Psoas muscle (tissue), 8 donors: ENCODE data around the gene RPP14. TPM values are rescaled to one million over a fixed set of nuclear protein-coding genes. Genes with fewer than 3 reads are reported as not detected.

Experiments used
- ATAC-seq, 4 donors: fragments of 200-7000 bp; cut with Tn5 transposase; one replicate each; pipeline ENCODE4 v1.9.1; 2020; ENCODE audit warnings: moderate library complexity in 3 of 4, mild to moderate bottlenecking in 2 of 4
- DNase-seq, 2 donors: peaks; one replicate each; pipeline ENCODE4 v3.0.0-alpha.2; 2020
- H3K27ac ChIP-seq: fragments of 200-600 bp; one replicate; pipeline ENCODE4 v1.8.0; 2022
- H3K27me3 ChIP-seq, 3 donors: fragments of 200-600 bp in 1 of 3; one replicate each; pipeline versions ENCODE4 v1.6.1 to v1.8.0; 2013 to 2022; ENCODE audit warnings: low read length in 2 of 3, mild to moderate bottlenecking in 2 of 3, moderate library complexity in 1 of 3; ENCODE audit not compliant: insufficient read depth in 3 of 3
- H3K36me3 ChIP-seq, 2 donors: fragments of 200-600 bp in 1 of 2; one replicate each; pipeline versions ENCODE4 v1.6.1 to v1.8.0; 2013 to 2022; ENCODE audit warnings: low read depth in 1 of 2, mild to moderate bottlenecking in 1 of 2, moderate library complexity in 1 of 2; ENCODE audit not compliant: insufficient read depth in 1 of 2
- H3K4me1 ChIP-seq: fragments of 200-600 bp; one replicate; pipeline ENCODE4 v1.8.0; 2022
- H3K4me3 ChIP-seq: fragments of 200-600 bp; one replicate; pipeline ENCODE4 v1.8.0; 2022; ENCODE audit warnings: mild to moderate bottlenecking
- H3K9me3 ChIP-seq: fragments of 200-600 bp; one replicate; pipeline ENCODE4 v1.8.0; 2022
- CTCF ChIP-seq: fragments of 200-600 bp; IDR thresholded peaks from one replicate; pipeline ENCODE4 v1.8.0; 2022; ENCODE audit warnings: antibody characterized with exemption
- WGBS, 3 donors: extraction: QIAGEN DNeasy Blood & Tissue Kit; methylation state at CpG; one replicate each; pipeline versions ENCODE4 v1.1.6 to v1.1.7; 2013; 5-methylcytosine and 5-hydroxymethylcytosine counted together
- intact Hi-C, 2 donors: fragments of 100-400 bp; cut with DNase I; formaldehyde crosslinking; loops; one replicate each; pipeline versions ENCODE4 v1.11.0 to v1.14.2; 2022
- polyA plus RNA-seq, 3 donors: library from polyadenylated mRNA; stranded (reverse); fragments of 200-250 nt; gene quantifications; one replicate each; pipeline ENCODE4 v1.2.3, GENCODE V29; 2013
- total RNA-seq, 4 donors: library from RNA; stranded (reverse); fragmentation: NEBNext Ultra II Directional in 2 of 4; extraction: Animal tissue kit (Norgen Biotek cat#: 25700) in 2 of 4; gene quantifications; one replicate each; pipeline versions ENCODE4 v1.2.1 to v1.2.4, GENCODE V29; 2021 to 2023
- donor health status: healthy with polysubstance abuse.
- donor health status: DM: no; HTN: no; CAD: no; lungs with moderate emphysema.
- donor health status: Bipolar disorder and iron deficiency.
- donor health status: healthy.
- donor health status: DM: yes; HTN: yes; CAD: no.
- donor health status: DM: no; HTN: no; CAD: no.
- donor health status: DM: no; HTN: no; CAD: no.
- donor health status: DM: yes; HTN: yes; CAD: no.

Gene RPP14
- total and polyA plus RNA-seq, 7 donors = 17.3 to 36.6 (median 28.0) TPM

GRCh38 chr3:58291671-58292338 is 14.2 kb upstream of the RPP14 start:
- ATAC-seq = no peak
- TF ChIP-seq CTCF = no peak

GRCh38 chr3:58292866-58293265 is 13.2 kb upstream of the RPP14 start:
- Histone ChIP-seq H3K4me3 (no peak overlapping the region), H3K4me1 (no peaks in the 10 kb centered on the region), H3K36me3 (no peaks in the 10 kb centered on the region), H3K27me3 (no peaks in the 10 kb centered on the region), H3K27ac (no peak overlapping the region), H3K9me3 (no peaks in the 10 kb centered on the region)
- intact Hi-C loops = loop anchor here in 1 of 2 donors (10.0 kb wide), 1 partner anchor 278 kb away; no protein-coding TSS in a partner anchor
- no peak for DNase-seq
- ATAC-seq = no peak
- no peak for TF ChIP-seq CTCF
- 86 to 88% (median 87%) methylated on average over 10 of the region's 10 CpGs for WGBS, 3 donors

More at GRCh38 chr3:58291671-58292338, 14.2 kb upstream of the RPP14 start:
- intact Hi-C loops = loop anchor here in 1 of 2 donors (10.0 kb wide), 1 partner anchor 277 kb away; no protein-coding TSS in a partner anchor
- peaks cover 9% of the 10 kb centered on the region for H3K4me1 ChIP-seq
- WGBS, 3 donors = 72 to 82% (median 77%) methylated on average over 9 of the region's 9 CpGs
- no peak overlapping the region for H3K4me3 ChIP-seq
- H3K27me3 ChIP-seq = no peaks in the 10 kb centered on the region
- no peak overlapping the region for H3K27ac ChIP-seq
- H3K9me3 ChIP-seq = no peaks in the 10 kb centered on the region
- DNase-seq = no peak
- H3K36me3 ChIP-seq = no peaks in the 10 kb centered on the region

GRCh38 chr3:58293516-58293915 is 12.5 kb upstream of the RPP14 start:
- peak in 1 of 4 donors; percentile 33 for ATAC-seq
- no peak for DNase-seq
- no peak overlapping the region for H3K27ac ChIP-seq
- TF ChIP-seq CTCF = no peak
- no peaks in the 10 kb centered on the region for H3K9me3 ChIP-seq
- H3K36me3 ChIP-seq = no peaks in the 10 kb centered on the region
- no peaks in the 10 kb centered on the region for H3K4me1 ChIP-seq
- WGBS, 3 donors = 29 to 44% (median 41%) methylated on average over 9 of the region's 9 CpGs
- intact Hi-C loops = loop anchor here in 1 of 2 donors (10.0 kb wide), 1 partner anchor 279 kb away; no protein-coding TSS in a partner anchor
- no peak overlapping the region for H3K4me3 ChIP-seq
- no peaks in the 10 kb centered on the region for H3K27me3 ChIP-seq

GRCh38 chr3:58296269-58296668 is 9.8 kb upstream of the RPP14 start:
- Histone ChIP-seq H3K27me3 (peaks cover 0 to 1% (median 0%) of the 10 kb centered on the region in 3 donors), H3K4me3 (no peak overlapping the region), H3K36me3 (no peaks in the 10 kb centered on the region), H3K4me1 (no peaks in the 10 kb centered on the region), H3K9me3 (no peaks in the 10 kb centered on the region), H3K27ac (no peak overlapping the region)
- WGBS, 3 donors = 42 to 52% (median 49%) methylated on average over 5 of the region's 5 CpGs
- ATAC-seq (peak in 2 of 4 donors; percentile 38 to 43), DNase-seq (no peak)
- no peak for TF ChIP-seq CTCF
- intact Hi-C loops = loop anchor here in 1 of 2 donors (10.0 kb wide), 1 partner anchor 281 kb away; no protein-coding TSS in a partner anchor
